Stimulated activated CD4-positive, alpha-beta T cell treated with anti-CD3 and anti-CD28 coated beads, Interleukin-12 subunit alpha, Interleukin-12 subunit beta, amount 100 ng/mL, for 48 hours (primary cell): ENCODE measurements around the gene BHLHE23.

Source experiments
- DNase-seq, 3 donors: peaks; one replicate each; pipeline ENCODE4 v3.0.0-alpha.2; 2020; ENCODE audit warnings: low read depth in 2 of 3, low spot score in 1 of 3

BHLHE23 gene

GRCh38 chr20:63006540-63007359 is at the start of gene BHLHE23:
Gene BHLHE23, minus strand, starts transcription at chr20:63006964. Its CDS starts 190 bp downstream, at chr20:63006774.
- DNase-seq: no peak

- no peak for DNase-seq
Observed at GRCh38 chr20:63055575-63056235, 48.9 kb upstream of the BHLHE23 start.

- DNase-seq: no peak
Observed at GRCh38 chr20:63054681-63055240, 48.0 kb upstream of the BHLHE23 start.

- DNase-seq: no peak
Observed at GRCh38 chr20:63054103-63054474, 47.3 kb upstream of the BHLHE23 start.

- no peak for DNase-seq
Observed at GRCh38 chr20:63053432-63054102, 46.8 kb upstream of the BHLHE23 start.

- DNase-seq: no peak
Observed at GRCh38 chr20:63052571-63053431, 46.0 kb upstream of the BHLHE23 start.

GRCh38 chr20:63051911-63052310 is 45.1 kb upstream of the BHLHE23 start:
- DNase-seq: no peak

GRCh38 chr20:63051186-63051860 is 44.6 kb upstream of the BHLHE23 start:
- DNase-seq: no peak

GRCh38 chr20:63050406-63050805 is 43.6 kb upstream of the BHLHE23 start:
- DNase-seq: no peak

- DNase-seq: no peak
Observed at GRCh38 chr20:63049561-63050221, 42.9 kb upstream of the BHLHE23 start.

GRCh38 chr20:63049191-63049518 is 42.4 kb upstream of the BHLHE23 start:
- no peak for DNase-seq

- no peak for DNase-seq
Observed at GRCh38 chr20:63048516-63049190, 41.9 kb upstream of the BHLHE23 start.

- DNase-seq: no peak
Observed at GRCh38 chr20:63047946-63048345, 41.2 kb upstream of the BHLHE23 start.

- no peak for DNase-seq
Observed at GRCh38 chr20:63047267-63047666, 40.5 kb upstream of the BHLHE23 start.

- no peak for DNase-seq
Observed at GRCh38 chr20:63046841-63047240, 40.1 kb upstream of the BHLHE23 start.

- DNase-seq: no peak
Observed at GRCh38 chr20:63045991-63046390, 39.2 kb upstream of the BHLHE23 start.

GRCh38 chr20:63045401-63045800 is 38.6 kb upstream of the BHLHE23 start:
- no peak for DNase-seq

- no peak for DNase-seq
Observed at GRCh38 chr20:63044605-63045004, 37.8 kb upstream of the BHLHE23 start.

- DNase-seq: no peak
Observed at GRCh38 chr20:63044204-63044600, 37.4 kb upstream of the BHLHE23 start.
